H9 (cell line): ENCODE data around the gene EIF4E2. TPM values are rescaled to one million over a fixed set of nuclear protein-coding genes. Genes with fewer than 3 reads are reported as not detected.

Experiments used
- DNase-seq: peaks from one replicate; pipeline ENCODE4 v3.0.0-alpha.2; 2017
- H2AFZ ChIP-seq: one replicate; pipeline ENCODE4 v1.6.1; 2013; ENCODE audit warnings: mild to moderate bottlenecking, low read length, control low read depth, moderate library complexity
- H2AK5ac ChIP-seq: 2 replicates; pipeline ENCODE4 v1.6.1; 2013; ENCODE audit warnings: low read length, control low read depth, mixed read lengths; ENCODE audit not compliant: insufficient read length
- H2BK120ac ChIP-seq: one replicate; pipeline ENCODE4 v1.6.1; 2013; ENCODE audit warnings: low read depth, mild to moderate bottlenecking, low read length, control low read depth, inconsistent platforms; ENCODE audit not compliant: poor library complexity, severe bottlenecking
- H2BK12ac ChIP-seq: 2 replicates; pipeline ENCODE4 v1.6.1; 2013; ENCODE audit warnings: low read length, control low read depth, mixed read lengths, low read depth; ENCODE audit not compliant: insufficient read length
- H2BK15ac ChIP-seq: 2 replicates; pipeline ENCODE4 v1.6.1; 2013; ENCODE audit warnings: low read depth, low read length, control low read depth
- H2BK20ac ChIP-seq: one replicate; pipeline ENCODE4 v1.6.1; 2013; ENCODE audit warnings: low read depth, mild to moderate bottlenecking, low read length, control low read depth, inconsistent platforms; ENCODE audit not compliant: poor library complexity, severe bottlenecking
- H2BK5ac ChIP-seq: 2 replicates; pipeline ENCODE4 v1.6.1; 2013; ENCODE audit warnings: low read length, control low read depth, mixed read lengths; ENCODE audit not compliant: insufficient read length
- H3K14ac ChIP-seq: 2 replicates; pipeline ENCODE4 v1.6.1; 2013; ENCODE audit warnings: low read length, control low read depth; ENCODE audit not compliant: insufficient read depth
- H3K18ac ChIP-seq: 2 replicates; pipeline ENCODE4 v1.6.1; 2013; ENCODE audit warnings: low read depth, mild to moderate bottlenecking, mixed read lengths, low read length, control low read depth; ENCODE audit not compliant: insufficient read length
- H3K23ac ChIP-seq: 2 replicates; pipeline ENCODE4 v1.6.1; 2013; ENCODE audit warnings: low read length, control low read depth, mixed read lengths, low read depth; ENCODE audit not compliant: insufficient read length
- H3K23me2 ChIP-seq: 2 replicates; pipeline ENCODE4 v1.6.1; 2013; ENCODE audit warnings: low read depth, mild to moderate bottlenecking, mixed read lengths, low read length, control low read depth; ENCODE audit not compliant: insufficient read length, poor library complexity, severe bottlenecking
- H3K27ac ChIP-seq: 2 replicates; pipeline ENCODE4 v1.5.1; 2013; ENCODE audit warnings: low read length, control low read depth, mixed read lengths, low read depth; ENCODE audit not compliant: insufficient read length
- H3K27me3 ChIP-seq: 2 replicates; pipeline ENCODE4 v1.6.1; 2013; ENCODE audit warnings: low read length, control low read depth, inconsistent platforms; ENCODE audit not compliant: insufficient read depth
- H3K4ac ChIP-seq: 2 replicates; pipeline ENCODE4 v1.6.1; 2013; ENCODE audit warnings: low read depth, mild to moderate bottlenecking, control low read depth, inconsistent platforms, low read length, moderate library complexity
- H3K4me1 ChIP-seq: 2 replicates; pipeline ENCODE4 v1.6.1; 2013; ENCODE audit warnings: low read length, control low read depth, inconsistent platforms; ENCODE audit not compliant: insufficient read depth
- H3K4me2 ChIP-seq: 2 replicates; pipeline ENCODE4 v1.6.1; 2013; ENCODE audit warnings: low read length, control low read depth, mixed read lengths; ENCODE audit not compliant: insufficient read length, insufficient read depth
- H3K56ac ChIP-seq: 2 replicates; pipeline ENCODE4 v1.6.1; 2013; ENCODE audit warnings: low read depth, mild to moderate bottlenecking, mixed read lengths, low read length, control low read depth; ENCODE audit not compliant: insufficient read length
- H3K79me1 ChIP-seq: 2 replicates; pipeline ENCODE4 v1.6.1; 2013; ENCODE audit warnings: low read depth, mild to moderate bottlenecking, moderate library complexity, low read length, control low read depth, inconsistent platforms; ENCODE audit not compliant: insufficient read depth, poor library complexity, severe bottlenecking
- H3K79me2 ChIP-seq: 2 replicates; pipeline ENCODE4 v1.6.1; 2013; ENCODE audit warnings: low read length, control low read depth, inconsistent platforms; ENCODE audit not compliant: insufficient read depth
- H3K9ac ChIP-seq: 2 replicates; pipeline ENCODE4 v1.6.1; 2013; ENCODE audit warnings: low read length, control low read depth, mixed read lengths; ENCODE audit not compliant: insufficient read length; ENCODE audit errors: extremely low read depth
- H3K9me3 ChIP-seq: one replicate; pipeline ENCODE4 v1.6.1; 2013; ENCODE audit warnings: low read depth, low read length, inconsistent platforms; ENCODE audit not compliant: control insufficient read depth
- H3T11ph ChIP-seq: one replicate; pipeline ENCODE4 v1.6.1; 2013; ENCODE audit warnings: mild to moderate bottlenecking, low read length, control low read depth, inconsistent platforms
- H4K20me1 ChIP-seq: one replicate; pipeline ENCODE4 v1.6.1; 2013; ENCODE audit not compliant: control insufficient read depth, insufficient read length, insufficient read depth
- H4K5ac ChIP-seq: 2 replicates; pipeline ENCODE4 v1.6.1; 2013; ENCODE audit warnings: low read depth, mild to moderate bottlenecking, mixed read lengths, low read length, control low read depth; ENCODE audit not compliant: insufficient read length
- H4K8ac ChIP-seq: replicated peaks from 2 replicates; pipeline ENCODE4 v1.6.1; 2013; ENCODE audit warnings: low read length, control low read depth, mixed read lengths, low read depth; ENCODE audit not compliant: insufficient read length
- H4K91ac ChIP-seq: 2 replicates; pipeline ENCODE4 v1.6.1; 2013; ENCODE audit warnings: low read depth, mild to moderate bottlenecking, moderate library complexity, mixed read lengths, low read length, control low read depth; ENCODE audit not compliant: insufficient read length
- H3K27ac Mint-ChIP-seq, 3 experiments: 2 replicates in 2 of 3; 3 replicates in 1 of 3; pipeline ENCODE4 v1.8.0; 2020 to 2021; ENCODE audit warnings: mixed read lengths in 3 of 3, mild to moderate bottlenecking in 1 of 3, moderate library complexity in 1 of 3
- H3K27me3 Mint-ChIP-seq: 2 replicates; pipeline ENCODE4 v1.8.0; 2021; ENCODE audit warnings: low read depth, mild to moderate bottlenecking, moderate library complexity, mixed read lengths
- H3K36me3 Mint-ChIP-seq, 3 experiments: 2 replicates in 2 of 3; 3 replicates in 1 of 3; pipeline ENCODE4 v1.8.0; 2020 to 2021; ENCODE audit warnings: low read depth in 3 of 3, mixed read lengths in 3 of 3; ENCODE audit not compliant: insufficient read depth in 1 of 3
- H3K4me1 Mint-ChIP-seq, 2 experiments: 2 replicates each; pipeline ENCODE4 v1.8.0; 2020; ENCODE audit warnings: mixed read lengths in 2 of 2
- H3K4me3 Mint-ChIP-seq, 2 experiments: 2 replicates in 1 of 2; 3 replicates in 1 of 2; pipeline ENCODE4 v1.8.0; 2020 to 2021; ENCODE audit warnings: mild to moderate bottlenecking in 2 of 2, mixed read lengths in 2 of 2, moderate library complexity in 1 of 2
- H3K9me3 Mint-ChIP-seq, 2 experiments: 2 replicates in 1 of 2; 3 replicates in 1 of 2; pipeline ENCODE4 v1.8.0; 2020; ENCODE audit warnings: mild to moderate bottlenecking in 2 of 2, mixed read lengths in 2 of 2, moderate library complexity in 1 of 2
- WGBS: extraction: QIAGEN DNeasy Blood & Tissue Kit; methylation state at CpG from one replicate; pipeline ENCODE4 v1.1.7; 2013; ENCODE audit warnings: missing lambda C conversion rate, low lambda C conversion rate, mixed read lengths; ENCODE audit not compliant: insufficient read length; ENCODE audit errors: extremely low coverage; 5-methylcytosine and 5-hydroxymethylcytosine counted together
- total RNA-seq: library from RNA; stranded (reverse); gene quantifications from 2 replicates; pipeline ENCODE4 v1.2.1, GENCODE V29; 2021
- TF ChIP-seq, protein P1 (sequence below): fragments of 200-600 bp; sonication (generic); conservative IDR thresholded peaks from 3 replicates; pipeline ENCODE4 v1.8.0; 2021; ENCODE audit warnings: antibody characterized with exemption, mild to moderate bottlenecking

The EIF4E2 gene
- total RNA-seq, 1 experiment from 2014 or later, result 109 TPM

DNA sequence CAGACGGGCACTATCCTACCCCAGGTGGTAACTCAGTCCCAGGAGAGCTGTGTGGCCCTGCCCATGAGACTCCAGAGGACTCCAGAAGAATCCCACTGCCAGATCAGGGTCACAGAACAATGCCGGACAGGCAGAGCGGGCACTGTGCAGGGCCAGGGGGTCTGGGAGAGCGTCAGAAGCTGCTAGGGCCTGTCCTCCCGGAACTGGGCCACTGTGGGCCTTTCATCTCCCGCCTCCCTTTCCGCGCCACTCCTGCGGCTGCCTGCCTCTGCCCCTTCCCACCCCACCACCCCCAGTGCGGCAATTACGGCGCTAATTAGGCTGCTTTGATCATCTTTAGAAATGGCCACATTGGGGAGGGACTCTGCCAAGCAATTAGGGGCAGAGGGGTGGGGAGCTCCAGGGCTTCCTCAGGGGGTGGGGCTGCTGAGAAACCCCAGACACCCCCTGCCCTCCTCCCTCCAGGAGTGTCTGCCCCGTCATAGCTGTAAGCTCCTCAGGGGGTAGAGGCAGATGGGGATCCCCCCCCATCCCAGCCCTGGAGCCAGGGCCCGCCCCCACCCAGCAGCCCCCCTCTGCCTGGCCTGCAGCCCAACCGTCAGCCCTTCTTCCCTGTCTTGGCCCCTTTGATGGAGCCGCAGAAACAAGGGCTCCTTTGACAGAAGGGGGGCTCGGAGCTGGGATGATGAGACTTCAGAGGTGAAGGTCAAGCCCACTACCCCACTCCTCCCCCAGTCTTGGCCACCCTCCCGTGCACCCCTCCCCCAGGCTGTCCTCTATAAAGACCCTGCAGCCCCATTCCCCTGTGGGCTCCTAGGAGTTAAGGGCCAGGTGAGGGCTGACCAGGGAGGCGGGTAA lies 30.7 kb upstream of the EIF4E2 start, which contains the start of gene PRSS56:
TSS of gene PRSS56 (plus strand) at position 808 of the 858 bp plus-strand sequence. CDS start 211 bp downstream, outside the sequence.
- no peak within 1 kb of the TSS for H3K56ac ChIP-seq
- H3K18ac ChIP-seq, result no peak within 1 kb of the TSS
- no peaks in the 10 kb centered on the region for H3K9me3 ChIP-seq
- no peak within 1 kb of the TSS for H4K8ac ChIP-seq
- H3K36me3 Mint-ChIP-seq, result peaks cover 0 to 1% (median 0%) of the 10 kb centered on the region in 3 experiments; a peak in 1 of 7 replicates
- no peak within 1 kb of the TSS for H3K4me2 ChIP-seq
- no peak within 1 kb of the TSS for H2BK20ac ChIP-seq
- H3K9me3 Mint-ChIP-seq, result no peaks in the 10 kb centered on the region; a peak in 1 of 5 replicates
- no peak within 1 kb of the TSS for H4K91ac ChIP-seq
- H3K4me1 Mint-ChIP-seq, result peaks cover 15 to 36% of the 10 kb centered on the region in 2 experiments
- H4K20me1 ChIP-seq, result no peaks in the 10 kb centered on the region
- H3T11ph ChIP-seq, result no peak within 1 kb of the TSS
- no peak within 1 kb of the TSS for H3K27ac Mint-ChIP-seq
- no peak for DNase-seq
- no peak within 1 kb of the TSS for H3K14ac ChIP-seq
- WGBS, result no CpG with 5 or more reads among the region's 19 CpGs
- no peak within 1 kb of the TSS for H2BK12ac ChIP-seq
- H3K9ac ChIP-seq, result no peak within 1 kb of the TSS
- H2BK15ac ChIP-seq, result no peak within 1 kb of the TSS
- peaks cover 15% of the 10 kb centered on the region for H3K27me3 ChIP-seq
- H3K23me2 ChIP-seq, result peaks cover 14% of the 10 kb centered on the region
- no peak within 1 kb of the TSS for H3K4me3 Mint-ChIP-seq
- H4K5ac ChIP-seq, result no peak within 1 kb of the TSS
- no peak within 1 kb of the TSS for H3K23ac ChIP-seq
- H3K4me1 ChIP-seq, result no peaks in the 10 kb centered on the region
- H3K79me1 ChIP-seq, result no peaks in the 10 kb centered on the region
- peaks cover 62% of the 10 kb centered on the region for H3K27me3 Mint-ChIP-seq
- H3K27ac ChIP-seq, result no peak within 1 kb of the TSS
- no peaks in the 10 kb centered on the region for H3K79me2 ChIP-seq
- no peak within 1 kb of the TSS for H2BK120ac ChIP-seq
- no peak within 1 kb of the TSS for H2BK5ac ChIP-seq
- no peak within 1 kb of the TSS for H2AFZ ChIP-seq
- TF ChIP-seq, protein P1, sequence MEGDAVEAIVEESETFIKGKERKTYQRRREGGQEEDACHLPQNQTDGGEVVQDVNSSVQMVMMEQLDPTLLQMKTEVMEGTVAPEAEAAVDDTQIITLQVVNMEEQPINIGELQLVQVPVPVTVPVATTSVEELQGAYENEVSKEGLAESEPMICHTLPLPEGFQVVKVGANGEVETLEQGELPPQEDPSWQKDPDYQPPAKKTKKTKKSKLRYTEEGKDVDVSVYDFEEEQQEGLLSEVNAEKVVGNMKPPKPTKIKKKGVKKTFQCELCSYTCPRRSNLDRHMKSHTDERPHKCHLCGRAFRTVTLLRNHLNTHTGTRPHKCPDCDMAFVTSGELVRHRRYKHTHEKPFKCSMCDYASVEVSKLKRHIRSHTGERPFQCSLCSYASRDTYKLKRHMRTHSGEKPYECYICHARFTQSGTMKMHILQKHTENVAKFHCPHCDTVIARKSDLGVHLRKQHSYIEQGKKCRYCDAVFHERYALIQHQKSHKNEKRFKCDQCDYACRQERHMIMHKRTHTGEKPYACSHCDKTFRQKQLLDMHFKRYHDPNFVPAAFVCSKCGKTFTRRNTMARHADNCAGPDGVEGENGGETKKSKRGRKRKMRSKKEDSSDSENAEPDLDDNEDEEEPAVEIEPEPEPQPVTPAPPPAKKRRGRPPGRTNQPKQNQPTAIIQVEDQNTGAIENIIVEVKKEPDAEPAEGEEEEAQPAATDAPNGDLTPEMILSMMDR, result no peak
- H3K4ac ChIP-seq, result no peak within 1 kb of the TSS
- no peak within 1 kb of the TSS for H2AK5ac ChIP-seq
